Activated CD4-positive, alpha-beta T cell treated with anti-CD3 and anti-CD28 coated beads for 48 hours (primary cell): Measurements from ENCODE around the gene NCOR1.
"Not testable (repeated sequence)": the region's sequence is repeated elsewhere in the genome, so short reads cannot be mapped to it uniquely, and the experiment has no call there.

Experiments
- DNase-seq: peaks from one replicate; pipeline ENCODE4 v3.0.0-alpha.2; 2020

Gene NCOR1

GRCh38 chr17:16145319-16145890 is 69.9 kb downstream of the NCOR1 start:
- not testable (repeated sequence) for DNase-seq

- no peak for DNase-seq
These were observed 73.6 kb downstream of the NCOR1 start for GRCh38 chr17:16141685-16142084.

GRCh38 chr17:16140854-16141253 is 74.5 kb downstream of the NCOR1 start:
- DNase-seq = no peak

- DNase-seq = no peak
These were observed 79.9 kb downstream of the NCOR1 start for GRCh38 chr17:16135461-16135860.

GRCh38 chr17:16131593-16131992 is 83.7 kb downstream of the NCOR1 start:
- DNase-seq = no peak

GRCh38 chr17:16129441-16130205 is 85.7 kb downstream of the NCOR1 start:
- no peak for DNase-seq

GRCh38 chr17:16123531-16123930 is 91.8 kb downstream of the NCOR1 start:
- no peak for DNase-seq

- no peak for DNase-seq
These were observed 92.5 kb downstream of the NCOR1 start for GRCh38 chr17:16122697-16123434.

- DNase-seq = no peak
These were observed 93.4 kb downstream of the NCOR1 start for GRCh38 chr17:16121915-16122314.

- DNase-seq = no peak
These were observed 94.4 kb downstream of the NCOR1 start for GRCh38 chr17:16120937-16121336.

GRCh38 chr17:16117149-16117548 is 98.2 kb downstream of the NCOR1 start:
- DNase-seq = no peak

GRCh38 chr17:16115077-16115698 is 100.1 kb downstream of the NCOR1 start:
- DNase-seq = not testable (repeated sequence)

- DNase-seq = no peak
These were observed 106.5 kb downstream of the NCOR1 start for GRCh38 chr17:16108871-16109270.

- no peak for DNase-seq
These were observed 106.9 kb downstream of the NCOR1 start for GRCh38 chr17:16108386-16108785.

GRCh38 chr17:16107165-16107770 is 108.1 kb downstream of the NCOR1 start:
- DNase-seq = no peak

- no peak for DNase-seq
These were observed 109.0 kb downstream of the NCOR1 start for GRCh38 chr17:16106161-16106891.

- no peak for DNase-seq
These were observed 111.1 kb downstream of the NCOR1 start for GRCh38 chr17:16104189-16104588.

GRCh38 chr17:16101440-16101839 is 113.9 kb downstream of the NCOR1 start:
- DNase-seq = no peak

GRCh38 chr17:16100737-16101400 is 114.5 kb downstream of the NCOR1 start:
- DNase-seq = no peak

- no peak for DNase-seq
These were observed 123.6 kb downstream of the NCOR1 start for GRCh38 chr17:16091773-16092172.

- peak; percentile 4 for DNase-seq
These were observed 128.4 kb downstream of the NCOR1 start for GRCh38 chr17:16086957-16087356.
